Activated CD4-positive, alpha-beta T cell treated with anti-CD3 and anti-CD28 coated beads, Interleukin-2, Interleukin-4, amounts not matched to agents 100 ng/mL and 50 ng/mL, durations not matched to agents 16 hours and 8 hours (primary cell): ENCODE data around the gene PSMB3.
A peak's percentile ranks its signal among the peaks of the same experiment; 100 is the strongest.

Source experiments
- DNase-seq: peaks from one replicate; pipeline ENCODE4 v3.0.0-alpha.2; 2020; ENCODE audit warnings: low spot score

The PSMB3 gene

GRCh38 chr17:38797158-38797490, 44.6 kb downstream of the PSMB3 start:
- no peak for DNase-seq

GRCh38 chr17:38797828-38798227, 45.3 kb downstream of the PSMB3 start:
- no peak for DNase-seq

- DNase-seq, result peak; percentile 49
Measured at GRCh38 chr17:38798614-38799500, 46.3 kb downstream of the PSMB3 start.

- peak; percentile 94 for DNase-seq
Measured at GRCh38 chr17:38799501-38800236, 47.1 kb downstream of the PSMB3 start, which contains the start of gene PIP4K2B. PIP4K2B (minus strand) TSS chr17:38799556; CDS start chr17:38799424, 132 bp downstream.

- DNase-seq, result no peak
Measured at GRCh38 chr17:38800237-38800760, 47.8 kb downstream of the PSMB3 start.

GRCh38 chr17:38809828-38810227, 57.3 kb downstream of the PSMB3 start:
- no peak for DNase-seq
